GM18526 (cell line): ENCODE measurements around the gene SLIT1.

Source experiments
- POLR2A ChIP-seq: IDR thresholded peaks from 3 replicates; pipeline ENCODE4 v1.6.1; 2011; ENCODE audit not compliant: insufficient read length; ENCODE audit errors: extremely low read depth

SLIT1 gene

DNA sequence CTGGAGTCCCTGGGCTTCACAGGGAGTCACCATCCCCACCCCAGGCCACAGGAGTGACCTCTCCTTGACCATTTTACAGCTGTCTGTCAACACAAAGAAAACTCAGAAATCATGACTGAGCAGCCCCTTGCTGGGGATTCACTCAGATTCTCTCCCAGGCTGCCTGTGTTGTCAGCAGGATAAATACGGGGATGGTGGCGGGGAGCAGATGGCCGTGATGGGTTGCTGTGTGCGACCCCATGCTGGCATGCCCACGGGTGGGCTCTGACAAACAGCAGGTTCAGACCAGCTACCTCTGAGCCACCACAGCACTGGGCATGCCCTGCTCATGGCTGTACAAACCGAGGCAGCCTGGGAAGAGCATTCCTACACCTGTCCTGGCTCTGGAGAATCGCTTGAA is 136.1 kb downstream of the SLIT1 start:
- TF ChIP-seq POLR2A = no peak

DNA sequence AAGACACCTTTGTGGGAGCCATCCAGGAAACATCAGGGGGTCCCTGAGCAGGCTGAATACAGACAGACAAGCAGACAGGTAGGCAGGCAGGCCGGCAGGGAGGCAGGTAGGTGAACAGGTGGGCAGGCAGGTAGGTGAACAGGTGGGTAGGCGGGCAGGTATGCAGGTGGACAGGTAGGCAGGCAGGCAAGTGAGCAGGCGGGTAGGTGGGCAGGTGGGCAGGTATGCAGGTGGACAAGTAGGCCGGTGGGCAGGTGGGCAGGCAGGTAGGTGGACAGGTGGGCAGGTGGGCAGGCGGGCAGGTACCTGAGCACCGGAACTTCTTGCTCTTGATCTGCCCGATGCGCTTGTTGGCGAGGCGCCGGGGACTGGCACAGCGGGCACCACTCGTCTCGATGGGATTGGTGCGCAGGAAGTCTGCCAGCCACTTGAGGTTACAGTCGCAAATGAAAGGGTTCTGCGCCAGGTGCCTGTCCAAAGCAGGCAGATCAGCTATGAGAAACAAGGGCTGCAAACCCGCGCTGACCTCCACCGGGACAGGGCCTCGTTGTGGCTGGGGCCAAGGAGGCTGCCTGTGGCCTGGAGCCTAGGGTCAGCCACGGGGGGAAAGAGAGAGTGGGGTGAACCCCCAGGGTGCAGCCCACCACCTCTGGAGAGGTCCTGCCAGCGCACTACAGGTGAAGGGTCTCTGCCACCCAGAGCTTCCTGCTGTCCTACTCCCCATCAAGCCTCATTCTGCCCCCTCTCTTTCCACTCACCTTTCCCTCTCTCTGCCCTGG is 136.9 kb downstream of the SLIT1 start:
- TF ChIP-seq POLR2A = no peak

DNA sequence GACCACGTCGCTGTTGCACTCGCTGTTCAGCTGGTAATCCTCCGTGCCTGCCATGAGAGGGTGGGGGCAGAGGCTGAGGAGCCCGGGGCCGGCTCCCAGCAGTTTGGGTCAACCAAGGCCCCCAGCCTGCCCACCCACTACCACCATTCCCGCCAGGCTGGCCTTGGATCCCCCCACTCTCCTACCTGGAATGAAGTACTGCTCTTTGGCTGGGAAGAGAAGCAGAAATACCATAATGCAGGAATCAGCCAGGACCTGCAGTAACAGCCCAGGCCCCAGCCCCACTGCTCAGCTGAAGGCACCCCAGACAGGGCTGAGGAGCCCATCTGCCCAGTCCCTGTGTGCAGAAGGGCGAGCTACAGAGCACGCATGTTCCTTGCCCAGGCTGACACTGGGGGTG is 138.0 kb downstream of the SLIT1 start:
- no peak for TF ChIP-seq POLR2A

DNA sequence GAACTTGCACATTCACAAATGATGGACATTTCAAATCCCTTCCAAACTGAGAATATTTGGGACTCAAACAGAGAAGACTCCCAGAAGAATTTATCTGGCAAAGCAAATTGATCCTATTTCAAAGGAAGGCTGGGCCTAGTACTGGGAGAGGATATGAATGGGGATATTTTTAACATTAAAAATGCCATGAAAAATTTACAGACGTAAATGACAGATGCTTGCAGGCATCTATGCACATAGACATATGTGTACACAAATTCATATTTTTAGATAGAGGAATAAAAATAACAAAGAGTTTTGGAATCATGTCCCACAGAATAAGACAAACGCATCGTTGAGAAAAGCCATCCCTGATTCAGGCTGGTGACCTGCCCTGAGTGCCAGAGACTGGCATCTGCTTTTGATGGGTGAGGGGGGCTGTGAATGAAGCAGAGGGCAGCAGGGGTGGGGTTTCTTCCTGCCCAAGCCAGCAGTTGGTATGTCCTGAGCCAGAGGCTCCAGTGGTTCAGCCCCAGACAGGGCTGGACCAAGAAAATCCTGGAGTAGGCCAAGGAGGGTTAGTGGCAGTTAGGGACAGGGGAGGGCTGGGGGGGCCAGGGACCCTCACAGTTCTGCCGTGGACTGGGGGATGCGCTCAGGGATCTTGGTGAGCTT is 138.5 kb downstream of the SLIT1 start:
- TF ChIP-seq POLR2A = no peak

DNA sequence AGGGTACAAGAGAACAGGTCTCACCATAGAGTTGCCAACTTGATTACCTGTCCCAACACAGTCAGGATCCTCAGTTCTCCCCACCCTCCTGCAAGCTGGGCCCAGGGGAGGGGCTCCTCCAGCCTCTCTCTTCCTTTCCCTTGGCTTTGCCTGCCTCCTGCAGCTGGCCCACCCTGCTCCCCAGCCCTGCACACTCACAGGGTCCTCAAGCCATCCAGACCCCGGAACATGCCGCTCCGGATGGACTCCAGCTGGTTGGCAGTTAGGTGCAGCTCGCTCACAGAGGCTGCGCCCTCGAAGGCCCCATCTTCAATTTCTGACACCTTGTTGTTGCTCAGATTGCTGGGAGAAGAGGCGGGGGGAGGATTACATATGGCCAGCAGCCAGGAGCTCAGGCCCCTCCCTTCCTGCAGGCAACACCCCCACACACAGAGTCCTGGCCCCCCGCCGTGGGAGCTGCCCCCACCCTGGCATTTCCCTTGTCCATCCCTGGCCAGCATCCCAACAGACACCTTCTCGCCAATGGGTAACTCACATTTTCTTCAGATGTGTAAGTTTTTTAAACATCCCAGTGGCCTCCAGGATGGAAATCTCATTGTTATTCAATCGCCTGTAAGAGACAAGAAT is 139.2 kb downstream of the SLIT1 start:
- TF ChIP-seq POLR2A = no peak

DNA sequence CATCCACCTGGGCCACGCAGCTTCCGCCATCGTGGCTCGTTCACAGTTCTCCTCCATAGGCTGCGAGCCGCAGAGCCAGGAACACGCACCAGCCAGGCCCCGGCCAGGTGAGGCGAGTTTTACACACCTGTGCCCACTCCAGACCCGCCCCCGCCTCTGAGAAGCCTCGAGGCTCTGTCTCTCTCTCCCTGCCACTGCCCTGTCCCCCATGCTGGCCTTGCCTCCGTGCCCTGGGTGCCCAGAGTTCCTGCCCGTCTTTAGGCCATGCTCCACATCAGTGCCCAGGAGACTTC is 142.2 kb downstream of the SLIT1 start:
- TF ChIP-seq POLR2A = no peak

DNA sequence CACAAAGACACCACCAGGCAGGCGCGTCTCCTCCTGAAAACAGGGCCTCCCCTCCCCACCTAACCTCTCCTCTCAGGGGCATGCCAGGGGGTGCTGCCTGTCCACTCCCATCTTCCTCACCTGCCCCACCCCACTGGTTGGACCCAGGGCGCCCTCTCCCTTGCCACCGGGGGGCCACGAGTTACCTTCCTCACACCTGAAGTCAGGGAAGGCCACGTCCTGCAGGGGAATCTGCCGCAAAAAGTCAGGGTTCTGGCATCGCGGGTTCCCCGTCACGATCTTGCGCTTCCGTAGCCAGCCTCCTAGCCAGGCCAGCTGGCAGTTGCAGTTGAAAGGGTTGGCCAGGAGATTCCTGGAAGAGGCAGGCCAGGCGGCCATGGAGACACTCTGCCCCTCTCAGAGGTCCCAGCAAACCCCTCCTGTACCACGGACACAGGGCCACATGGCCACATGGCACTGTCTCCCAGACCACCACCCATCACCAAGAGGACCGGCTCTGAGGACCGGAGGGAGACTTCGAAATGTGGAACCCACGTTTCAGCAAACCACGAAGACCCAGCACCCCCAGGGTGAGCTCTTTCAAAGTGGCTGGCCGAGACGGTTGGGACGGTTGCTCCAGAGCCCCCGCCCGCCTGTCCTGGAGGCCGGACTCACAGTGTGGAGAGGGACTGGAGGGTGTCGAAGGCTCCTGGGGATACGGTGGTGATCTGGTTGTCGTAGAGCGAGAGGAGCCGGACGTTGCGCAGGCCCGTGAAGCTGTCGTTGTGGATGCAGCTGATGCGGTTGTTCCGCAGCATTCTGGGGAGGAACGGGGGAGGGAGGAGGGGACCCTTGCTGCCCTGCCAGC is 142.8 kb downstream of the SLIT1 start:
- TF ChIP-seq POLR2A = no peak

DNA sequence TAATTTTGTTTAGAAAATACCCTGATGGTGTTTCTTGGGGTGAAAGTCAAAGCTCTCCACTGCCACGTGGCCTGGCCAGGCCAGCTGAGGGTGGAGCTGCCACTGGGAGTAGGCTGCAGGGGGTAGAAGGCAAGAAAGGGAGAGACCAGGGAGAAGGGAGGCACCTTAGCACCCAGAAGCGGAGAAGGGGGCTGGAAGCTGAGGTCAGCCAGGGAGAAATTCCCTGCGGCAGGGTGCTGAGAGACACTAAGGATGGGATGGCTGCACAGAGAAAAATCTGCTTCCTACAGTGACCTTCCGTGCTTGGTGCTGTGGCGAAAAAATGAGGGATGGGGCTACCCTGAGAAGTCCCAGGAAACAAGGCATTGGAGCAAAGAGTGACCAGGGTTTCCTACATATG is 143.7 kb downstream of the SLIT1 start:
- no peak for TF ChIP-seq POLR2A

DNA sequence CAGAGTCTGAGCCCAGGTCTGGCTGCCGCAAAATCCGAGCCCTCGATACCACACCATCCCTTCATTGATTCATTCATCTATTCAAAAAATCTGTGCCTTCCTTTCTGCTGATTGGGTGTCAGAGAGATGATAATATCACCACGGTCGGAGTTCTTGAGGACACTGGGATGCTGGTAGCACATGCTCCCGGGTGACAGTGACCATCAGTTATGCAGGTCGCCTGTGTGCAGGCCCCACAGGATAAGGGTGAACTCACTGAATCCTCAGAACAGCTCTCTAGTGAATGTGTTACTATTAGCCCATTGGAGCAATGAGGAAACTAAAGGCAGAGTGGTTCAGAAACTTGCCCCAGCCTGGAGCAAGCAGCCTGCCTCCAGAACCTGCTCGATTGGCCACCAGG is 145.1 kb downstream of the SLIT1 start:
- no peak for TF ChIP-seq POLR2A

DNA sequence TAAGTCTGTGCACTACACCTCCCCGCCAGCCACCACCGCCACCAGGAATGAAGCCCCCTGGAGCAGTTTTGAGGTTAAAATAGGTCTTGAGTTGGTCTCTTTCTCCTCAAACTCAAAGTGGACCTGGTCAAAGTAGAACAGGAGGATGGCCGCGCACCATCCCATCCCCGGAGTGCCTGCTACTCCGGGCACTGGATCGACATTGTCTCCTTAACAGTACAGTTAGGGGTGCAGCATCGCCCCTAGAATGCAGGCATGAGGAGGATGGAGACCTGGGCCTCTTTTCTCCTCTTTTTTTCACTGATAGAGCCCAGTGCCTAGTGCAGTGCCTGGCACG is 145.5 kb downstream of the SLIT1 start:
- no peak for TF ChIP-seq POLR2A

DNA sequence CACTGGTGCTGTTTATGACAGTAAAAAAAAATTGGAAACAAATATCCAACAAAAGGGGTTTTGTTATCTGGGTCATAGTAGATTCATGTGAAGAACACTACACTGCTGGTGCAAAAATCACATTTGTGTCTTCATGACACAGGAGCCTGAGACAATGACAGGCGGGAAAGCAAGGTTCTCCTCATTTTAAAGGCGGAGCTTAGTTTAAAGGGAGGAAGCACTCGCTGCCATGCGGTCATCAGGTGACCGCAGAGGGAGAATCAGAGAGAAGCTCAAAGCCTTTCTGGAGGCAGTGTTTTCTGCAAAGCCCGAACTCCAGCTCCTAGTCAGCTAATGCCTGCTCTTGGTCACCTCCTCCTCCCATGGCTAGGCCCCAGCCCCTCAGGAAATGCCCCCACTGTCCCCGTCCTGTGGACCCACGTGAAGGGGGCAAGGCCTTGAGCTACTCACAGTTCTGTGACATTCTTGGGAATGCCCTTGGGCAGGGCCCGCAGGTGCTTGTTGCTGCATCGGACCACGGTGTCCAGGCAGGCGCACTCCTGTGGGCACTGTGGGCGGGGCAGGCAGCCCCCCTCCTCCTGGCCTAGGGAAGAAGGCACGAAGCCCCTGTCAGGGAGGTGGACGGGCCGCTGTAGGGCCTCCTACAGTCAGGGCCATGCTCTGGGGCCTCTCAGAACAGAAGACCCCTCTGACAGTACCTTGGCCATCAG is 146.1 kb downstream of the SLIT1 start:
- no peak for TF ChIP-seq POLR2A

DNA sequence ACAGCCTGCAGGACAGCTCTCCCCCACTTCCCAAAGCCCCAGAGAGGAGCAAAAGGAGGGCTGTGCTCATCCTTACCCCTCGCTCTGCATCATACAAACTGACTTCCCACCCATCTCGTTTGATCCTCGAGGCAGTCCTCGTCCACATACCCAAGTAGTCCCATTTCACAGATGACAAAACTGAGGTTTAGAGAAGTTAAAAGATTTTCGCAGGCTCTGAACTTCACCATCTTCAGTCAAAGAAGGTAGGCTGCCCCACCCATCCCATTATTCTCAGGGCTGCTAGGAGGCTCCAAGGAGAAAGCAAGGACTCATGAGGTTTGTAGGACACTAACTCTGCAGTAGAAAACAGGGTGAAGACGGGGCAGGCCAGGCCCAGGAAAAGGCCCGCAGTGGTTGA is 147.1 kb downstream of the SLIT1 start:
- no peak for TF ChIP-seq POLR2A

DNA sequence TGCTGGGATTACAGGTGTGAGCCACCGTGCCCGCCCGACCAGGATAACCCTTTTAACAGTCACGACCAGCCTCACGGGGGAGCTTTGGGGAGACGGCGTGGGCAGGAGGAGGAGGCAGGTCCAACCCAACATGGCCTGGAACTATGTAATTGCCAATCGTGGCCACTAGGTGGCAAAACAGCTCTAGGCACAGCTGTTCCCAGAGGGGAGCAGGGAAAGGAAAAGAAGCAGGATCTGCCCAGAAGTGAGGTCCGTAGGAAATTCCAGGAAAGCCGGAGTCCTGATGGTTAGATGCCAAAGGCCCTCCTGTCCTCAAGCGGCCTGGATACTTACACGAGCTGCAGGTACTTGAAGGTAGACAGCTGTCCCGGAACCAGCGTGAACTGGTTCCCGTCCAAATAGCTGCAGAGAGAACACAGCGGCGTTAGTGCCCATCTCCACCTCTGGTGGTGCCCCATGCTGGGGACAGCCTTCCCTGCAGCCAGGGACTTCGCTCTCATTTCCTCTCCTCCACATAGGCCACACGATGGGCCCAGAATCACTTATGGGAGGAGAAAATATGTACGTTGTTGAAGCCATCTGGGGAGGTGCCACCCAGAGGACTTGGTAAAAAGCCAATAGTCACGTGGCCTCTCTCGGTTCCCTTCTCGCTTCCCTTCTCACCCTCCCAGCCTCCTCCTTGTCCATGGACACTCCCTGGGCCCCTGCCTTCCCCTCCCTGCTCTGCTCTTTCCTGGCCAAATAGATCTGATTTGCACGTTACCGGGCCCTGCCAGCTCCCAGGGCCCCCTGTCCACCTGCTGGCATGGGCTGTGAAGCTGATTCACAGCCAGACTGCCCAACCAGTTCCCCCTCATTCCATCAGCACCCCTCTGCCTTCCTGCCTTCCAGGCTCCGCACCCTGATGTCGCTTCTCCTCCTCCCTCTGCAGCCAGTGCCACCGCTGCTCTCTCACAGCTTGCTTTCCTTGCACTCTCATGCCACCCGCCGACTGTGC is 148.1 kb downstream of the SLIT1 start:
- no peak for TF ChIP-seq POLR2A
